ENCODE results near the gene DICER1.

Gene DICER1

DNA sequence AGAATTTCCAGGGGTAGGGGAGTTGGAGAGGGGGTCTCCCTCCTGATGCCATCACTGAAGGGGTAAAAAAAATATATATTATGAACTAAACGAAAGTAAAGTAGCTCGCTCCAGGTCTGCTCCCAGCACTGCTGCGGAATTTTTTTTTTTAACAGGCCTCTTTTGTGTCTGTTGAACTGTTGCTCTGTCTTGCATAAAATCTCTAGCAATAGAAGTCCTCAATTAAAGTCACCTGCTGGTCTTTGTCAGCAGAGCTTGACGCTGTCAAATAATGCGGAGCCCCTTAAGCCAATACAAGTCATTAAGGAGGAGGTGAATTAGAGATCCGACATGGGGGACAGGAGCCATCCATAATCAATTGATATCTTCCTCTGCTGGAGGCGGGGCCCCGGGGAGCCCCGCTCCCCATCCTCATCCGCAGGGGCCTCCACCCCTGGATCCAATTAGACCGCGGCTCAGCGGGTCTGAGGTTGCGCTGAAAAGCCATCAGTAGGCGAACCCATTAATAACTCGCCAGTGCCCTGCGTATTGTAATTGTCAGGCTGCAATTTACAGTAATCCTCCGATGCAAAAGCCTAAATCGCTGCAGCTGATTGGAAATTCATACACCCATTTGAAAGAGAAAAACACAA, 85.6 kb downstream of the DICER1 start:
- Histone ChIP-seq H3K4me2 (ENCODE audit: low read length) (no peak overlapping the region), H3K4me3 (ENCODE audit: low read length) (no peak overlapping the region), H3K4me1 (ENCODE audit: control insufficient read depth, insufficient read depth, low read length) (no peaks in the 10 kb centered on the region), H3K27me3 (ENCODE audit: control insufficient read depth, insufficient read depth, low read length) (peaks cover 19% of the 10 kb centered on the region), H3K36me3 (ENCODE audit: insufficient read depth, low read length) (no peaks in the 10 kb centered on the region), H3K9ac (ENCODE audit: low read depth, low read length) (no peak overlapping the region), H3K9me3 (replicated peaks; ENCODE audit: low read length) (no peaks in the 10 kb centered on the region)

DNA sequence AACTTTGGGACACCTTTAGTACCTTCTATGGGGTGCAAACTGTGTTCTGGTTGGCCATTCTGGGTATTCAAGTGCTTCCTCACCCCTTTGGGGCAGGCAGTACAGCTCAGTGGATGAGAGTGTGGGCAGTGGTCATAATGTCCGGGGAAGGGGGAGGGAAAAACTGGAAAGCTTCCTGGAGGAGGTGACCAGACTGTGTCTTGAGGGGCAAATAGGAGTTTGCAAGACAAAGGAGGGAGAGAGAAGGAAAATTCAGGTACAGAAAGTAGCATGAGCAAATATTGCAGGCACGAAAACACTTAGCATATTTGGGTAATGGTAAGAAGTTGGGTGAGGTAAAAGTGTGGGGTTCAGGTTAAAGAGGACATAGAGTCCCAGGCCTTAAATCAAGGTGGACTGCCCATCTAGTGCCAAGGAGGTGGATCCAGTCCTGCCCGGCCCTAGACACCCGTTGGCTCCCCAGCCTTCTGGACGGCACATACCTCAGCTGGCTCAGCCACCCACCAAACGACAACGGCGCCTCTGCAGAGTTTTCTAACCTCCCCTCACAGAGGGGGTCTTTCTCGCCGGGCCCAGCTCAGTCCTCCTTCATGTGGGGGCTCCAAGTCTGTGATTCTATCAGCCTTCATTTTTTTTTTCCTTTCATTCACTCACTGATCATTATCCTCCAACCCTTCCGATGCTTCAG, 86.4 kb downstream of the DICER1 start:
- H3K9me3 ChIP-seq (replicated peaks; ENCODE audit: low read length): no peaks in the 10 kb centered on the region
- H3K4me3 ChIP-seq (ENCODE audit: low read length): no peak overlapping the region
- H3K4me1 ChIP-seq (ENCODE audit: control insufficient read depth, insufficient read depth, low read length): no peaks in the 10 kb centered on the region
- H3K9ac ChIP-seq (ENCODE audit: low read depth, low read length): no peak overlapping the region
- no peak overlapping the region for H3K4me2 ChIP-seq (ENCODE audit: low read length)
- peaks cover 19% of the 10 kb centered on the region for H3K27me3 ChIP-seq (ENCODE audit: control insufficient read depth, insufficient read depth, low read length)
- H3K36me3 ChIP-seq (ENCODE audit: insufficient read depth, low read length): no peaks in the 10 kb centered on the region

DNA sequence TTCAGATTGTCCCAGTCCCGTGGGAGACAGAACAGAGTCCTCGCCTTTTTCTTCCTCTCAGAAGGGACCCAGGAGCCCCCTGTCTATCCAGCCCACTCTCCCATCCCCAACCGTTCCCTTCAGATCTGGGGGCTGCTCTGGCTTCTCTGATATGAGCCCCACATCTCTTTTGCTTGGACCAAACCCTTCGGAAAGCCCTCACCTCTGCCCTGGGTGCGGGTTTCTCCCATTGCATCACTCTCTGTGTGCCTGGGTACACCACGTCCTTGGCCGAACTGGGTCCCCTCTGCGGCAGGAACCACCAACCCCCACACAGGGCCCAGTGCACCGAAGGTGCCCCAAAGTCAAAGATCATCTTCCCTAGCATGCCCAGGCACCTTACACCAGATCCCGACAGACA, 87.8 kb downstream of the DICER1 start:
- Histone ChIP-seq H3K4me2 (ENCODE audit: low read length) (no peak overlapping the region), H3K27me3 (ENCODE audit: control insufficient read depth, insufficient read depth, low read length) (peaks cover 19% of the 10 kb centered on the region), H3K9me3 (replicated peaks; ENCODE audit: low read length) (no peaks in the 10 kb centered on the region), H3K4me1 (ENCODE audit: control insufficient read depth, insufficient read depth, low read length) (no peaks in the 10 kb centered on the region), H3K36me3 (ENCODE audit: insufficient read depth, low read length) (no peaks in the 10 kb centered on the region), H3K9ac (ENCODE audit: low read depth, low read length) (no peak overlapping the region), H3K4me3 (ENCODE audit: low read length) (no peak overlapping the region)

DNA sequence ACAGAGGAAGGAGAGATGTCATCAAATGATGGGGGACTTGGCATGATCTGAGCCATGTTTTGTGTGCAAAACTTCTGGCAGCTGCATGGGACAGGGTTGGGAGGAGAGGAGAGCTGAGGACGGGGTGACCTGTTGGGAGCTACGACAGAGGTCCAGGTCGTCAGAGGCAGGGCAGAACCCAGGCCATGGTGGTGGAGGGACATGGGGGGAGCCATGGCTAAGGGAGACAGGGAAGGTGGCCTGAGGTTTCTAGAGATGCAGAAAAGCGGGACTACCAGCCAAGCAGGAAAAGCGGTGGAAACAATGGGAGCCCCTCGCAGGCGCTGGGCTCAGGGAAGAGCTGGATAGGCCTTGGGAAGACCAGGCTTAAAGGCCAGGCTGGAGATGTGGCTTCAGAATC, 88.3 kb downstream of the DICER1 start:
- H3K36me3 ChIP-seq (ENCODE audit: insufficient read depth, low read length): no peaks in the 10 kb centered on the region
- no peaks in the 10 kb centered on the region for H3K9me3 ChIP-seq (replicated peaks; ENCODE audit: low read length)
- H3K27me3 ChIP-seq (ENCODE audit: control insufficient read depth, insufficient read depth, low read length): peaks cover 19% of the 10 kb centered on the region
- no peak overlapping the region for H3K4me2 ChIP-seq (ENCODE audit: low read length)
- no peak overlapping the region for H3K4me3 ChIP-seq (ENCODE audit: low read length)
- no peaks in the 10 kb centered on the region for H3K4me1 ChIP-seq (ENCODE audit: control insufficient read depth, insufficient read depth, low read length)
- H3K9ac ChIP-seq (ENCODE audit: low read depth, low read length): no peak overlapping the region

DNA sequence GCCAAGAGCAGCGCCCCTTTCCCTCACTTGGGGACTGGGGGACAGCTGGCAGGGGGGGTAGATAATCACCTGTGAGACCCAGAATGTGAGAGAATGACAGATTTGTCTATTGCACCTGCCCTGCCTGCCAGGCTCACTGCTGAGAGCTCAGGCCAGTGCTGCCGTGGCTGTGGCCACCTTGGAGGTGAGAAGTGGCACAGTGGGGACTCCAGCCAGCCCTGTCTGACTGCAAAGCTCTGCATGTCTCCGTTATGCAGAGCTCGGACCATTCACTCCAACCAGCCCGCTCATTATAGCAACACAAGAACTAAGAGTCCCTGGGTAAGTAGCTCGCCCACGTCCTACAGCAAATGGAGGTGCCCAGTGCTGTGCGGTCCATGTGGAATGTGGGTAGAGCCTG, 88.8 kb downstream of the DICER1 start:
- Histone ChIP-seq H3K4me1 (ENCODE audit: control insufficient read depth, insufficient read depth, low read length) (no peaks in the 10 kb centered on the region), H3K9ac (ENCODE audit: low read depth, low read length) (no peak overlapping the region), H3K4me2 (ENCODE audit: low read length) (no peak overlapping the region), H3K4me3 (ENCODE audit: low read length) (no peak overlapping the region), H3K27me3 (ENCODE audit: control insufficient read depth, insufficient read depth, low read length) (peaks cover 18% of the 10 kb centered on the region), H3K9me3 (replicated peaks; ENCODE audit: low read length) (no peaks in the 10 kb centered on the region), H3K36me3 (ENCODE audit: insufficient read depth, low read length) (no peaks in the 10 kb centered on the region)

DNA sequence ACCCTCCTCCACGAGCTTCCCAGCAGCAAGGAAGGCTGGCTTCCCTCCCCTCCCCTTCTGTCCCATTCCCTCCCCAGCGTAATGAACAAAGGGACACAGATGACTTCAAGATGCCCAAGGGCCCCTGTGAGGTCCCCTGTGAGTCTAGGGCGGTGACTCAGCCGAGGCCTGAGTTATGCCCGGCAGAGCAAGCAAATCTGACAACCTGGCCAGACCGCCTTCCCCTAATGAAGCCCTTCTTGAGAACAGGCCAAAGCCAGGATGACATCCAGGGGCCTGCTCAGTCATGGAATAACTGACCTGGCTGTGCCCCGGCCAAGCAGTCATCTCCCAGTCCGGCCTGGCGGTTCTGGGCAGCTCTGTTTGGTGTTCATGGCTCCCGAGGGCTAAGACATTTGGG, 89.2 kb downstream of the DICER1 start:
- Histone ChIP-seq H3K9me3 (replicated peaks; ENCODE audit: low read length) (no peaks in the 10 kb centered on the region), H3K4me1 (ENCODE audit: control insufficient read depth, insufficient read depth, low read length) (no peaks in the 10 kb centered on the region), H3K36me3 (ENCODE audit: insufficient read depth, low read length) (no peaks in the 10 kb centered on the region), H3K27me3 (ENCODE audit: control insufficient read depth, insufficient read depth, low read length) (peaks cover 14% of the 10 kb centered on the region), H3K4me2 (ENCODE audit: low read length) (no peak overlapping the region), H3K4me3 (ENCODE audit: low read length) (no peak overlapping the region), H3K9ac (ENCODE audit: low read depth, low read length) (no peak overlapping the region)

DNA sequence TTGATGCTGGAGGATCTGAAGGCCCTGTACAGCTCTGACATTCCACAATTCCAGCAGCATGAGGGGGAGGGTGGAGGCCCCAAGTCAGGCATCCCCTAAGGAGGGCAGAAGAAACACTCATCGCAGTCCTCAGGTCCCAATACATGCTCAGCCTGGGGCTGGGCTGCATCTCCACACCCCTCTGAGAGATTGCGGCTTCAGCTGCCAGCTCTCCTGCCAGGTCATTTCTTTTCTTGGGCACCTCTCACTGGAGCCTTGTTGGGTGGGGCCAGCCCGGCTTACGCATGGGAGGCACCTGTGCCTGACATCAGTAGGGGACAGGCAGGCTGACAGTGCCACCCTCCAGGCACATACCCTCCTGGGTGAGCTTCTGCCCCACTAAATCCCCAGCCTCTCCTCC, 89.8 kb downstream of the DICER1 start:
- Histone ChIP-seq H3K4me1 (ENCODE audit: control insufficient read depth, insufficient read depth, low read length) (no peaks in the 10 kb centered on the region), H3K9me3 (replicated peaks; ENCODE audit: low read length) (no peaks in the 10 kb centered on the region), H3K36me3 (ENCODE audit: insufficient read depth, low read length) (no peaks in the 10 kb centered on the region), H3K4me3 (ENCODE audit: low read length) (no peak overlapping the region), H3K4me2 (ENCODE audit: low read length) (no peak overlapping the region), H3K27me3 (ENCODE audit: control insufficient read depth, insufficient read depth, low read length) (peaks cover 9% of the 10 kb centered on the region), H3K9ac (ENCODE audit: low read depth, low read length) (no peak overlapping the region)

DNA sequence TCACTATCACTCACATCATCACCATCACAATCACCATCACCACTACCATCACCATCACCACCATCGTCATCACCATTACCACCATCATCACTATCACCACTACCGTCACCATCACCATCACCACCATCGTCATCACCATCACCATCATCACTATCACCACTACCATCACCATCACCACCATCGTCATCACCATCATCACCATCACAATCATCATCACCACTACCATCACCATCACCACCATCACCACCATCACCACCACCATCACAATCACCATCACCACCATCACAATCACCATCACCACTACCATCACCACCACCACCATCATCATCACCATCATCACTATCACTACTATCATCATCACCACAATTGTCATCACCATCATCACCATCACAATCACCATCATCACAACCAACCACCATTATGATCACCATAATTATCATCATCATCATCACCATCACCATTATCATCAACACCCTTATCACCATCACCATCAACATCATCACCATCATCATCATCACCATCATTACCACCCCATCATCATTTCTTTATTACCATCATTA, 90.8 kb downstream of the DICER1 start:
- no peak overlapping the region for H3K4me2 ChIP-seq (ENCODE audit: low read length)
- H3K4me3 ChIP-seq (ENCODE audit: low read length): no peak overlapping the region
- no peaks in the 10 kb centered on the region for H3K9me3 ChIP-seq (replicated peaks; ENCODE audit: low read length)
- peaks cover 4% of the 10 kb centered on the region for H3K27me3 ChIP-seq (ENCODE audit: control insufficient read depth, insufficient read depth, low read length)
- no peaks in the 10 kb centered on the region for H3K4me1 ChIP-seq (ENCODE audit: control insufficient read depth, insufficient read depth, low read length)
- H3K9ac ChIP-seq (ENCODE audit: low read depth, low read length): no peak overlapping the region
- no peaks in the 10 kb centered on the region for H3K36me3 ChIP-seq (ENCODE audit: insufficient read depth, low read length)

DNA sequence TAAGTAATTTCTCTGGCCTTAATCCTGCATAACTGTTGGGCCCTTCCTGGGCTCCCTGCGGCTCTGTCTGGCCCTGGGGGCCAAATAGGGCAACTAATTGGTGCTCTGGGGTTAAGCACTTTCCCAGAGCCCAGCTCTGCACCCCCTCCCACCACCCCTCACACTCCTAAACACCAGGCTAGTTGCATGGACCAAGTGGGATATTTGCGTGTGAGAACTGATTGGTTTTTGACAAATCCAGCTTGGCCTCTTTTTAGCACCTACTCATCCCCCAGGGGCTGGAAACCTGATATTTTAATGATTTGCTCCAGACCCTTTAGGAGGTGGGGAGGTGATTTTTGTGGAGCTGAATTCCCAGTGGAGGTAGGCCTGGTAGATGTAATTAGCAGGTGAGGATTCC, 91.9 kb downstream of the DICER1 start:
- H3K4me3 ChIP-seq (ENCODE audit: low read length): no peak overlapping the region
- H3K4me1 ChIP-seq (ENCODE audit: control insufficient read depth, insufficient read depth, low read length): no peaks in the 10 kb centered on the region
- no peak overlapping the region for H3K4me2 ChIP-seq (ENCODE audit: low read length)
- H3K9me3 ChIP-seq (replicated peaks; ENCODE audit: low read length): no peaks in the 10 kb centered on the region
- H3K36me3 ChIP-seq (ENCODE audit: insufficient read depth, low read length): no peaks in the 10 kb centered on the region
- H3K9ac ChIP-seq (ENCODE audit: low read depth, low read length): no peak overlapping the region
- no peaks in the 10 kb centered on the region for H3K27me3 ChIP-seq (ENCODE audit: control insufficient read depth, insufficient read depth, low read length)

- H3K36me3 ChIP-seq (ENCODE audit: insufficient read depth, low read length): no peaks in the 10 kb centered on the region
- no peak overlapping the region for H3K4me3 ChIP-seq (ENCODE audit: low read length)
- no peaks in the 10 kb centered on the region for H3K4me1 ChIP-seq (ENCODE audit: control insufficient read depth, insufficient read depth, low read length)
- H3K27me3 ChIP-seq (ENCODE audit: control insufficient read depth, insufficient read depth, low read length): no peaks in the 10 kb centered on the region
- H3K4me2 ChIP-seq (ENCODE audit: low read length): no peak overlapping the region
- H3K9ac ChIP-seq (ENCODE audit: low read depth, low read length): no peak overlapping the region
- no peaks in the 10 kb centered on the region for H3K9me3 ChIP-seq (replicated peaks; ENCODE audit: low read length)
Measured at GRCh38 chr14:95064734-95065133, 92.6 kb downstream of the DICER1 start.

DNA sequence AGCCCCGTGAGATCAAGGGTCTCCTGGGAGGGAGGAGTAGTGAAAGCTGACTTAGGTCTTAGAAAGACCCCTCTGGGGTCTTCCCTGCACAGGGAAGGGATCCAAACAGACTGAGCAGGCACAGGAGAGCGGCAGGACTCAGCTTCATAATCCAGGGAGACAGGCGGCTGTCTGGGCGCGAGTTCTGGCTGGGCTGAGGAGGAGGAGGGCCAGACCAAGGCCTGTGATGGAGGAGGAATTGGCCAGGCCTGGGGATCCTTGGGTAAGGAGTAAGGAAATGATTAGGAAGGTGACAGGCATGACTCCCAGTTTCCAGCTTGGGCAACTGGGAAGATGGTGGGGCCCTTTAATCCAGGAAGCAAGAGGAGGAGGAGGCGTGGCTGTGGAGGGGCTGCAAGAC, 93.1 kb downstream of the DICER1 start:
- H3K9me3 ChIP-seq (replicated peaks; ENCODE audit: low read length): no peaks in the 10 kb centered on the region
- no peak overlapping the region for H3K4me3 ChIP-seq (ENCODE audit: low read length)
- H3K27me3 ChIP-seq (ENCODE audit: control insufficient read depth, insufficient read depth, low read length): no peaks in the 10 kb centered on the region
- no peak overlapping the region for H3K9ac ChIP-seq (ENCODE audit: low read depth, low read length)
- H3K4me2 ChIP-seq (ENCODE audit: low read length): no peak overlapping the region
- no peaks in the 10 kb centered on the region for H3K4me1 ChIP-seq (ENCODE audit: control insufficient read depth, insufficient read depth, low read length)
- no peaks in the 10 kb centered on the region for H3K36me3 ChIP-seq (ENCODE audit: insufficient read depth, low read length)

DNA sequence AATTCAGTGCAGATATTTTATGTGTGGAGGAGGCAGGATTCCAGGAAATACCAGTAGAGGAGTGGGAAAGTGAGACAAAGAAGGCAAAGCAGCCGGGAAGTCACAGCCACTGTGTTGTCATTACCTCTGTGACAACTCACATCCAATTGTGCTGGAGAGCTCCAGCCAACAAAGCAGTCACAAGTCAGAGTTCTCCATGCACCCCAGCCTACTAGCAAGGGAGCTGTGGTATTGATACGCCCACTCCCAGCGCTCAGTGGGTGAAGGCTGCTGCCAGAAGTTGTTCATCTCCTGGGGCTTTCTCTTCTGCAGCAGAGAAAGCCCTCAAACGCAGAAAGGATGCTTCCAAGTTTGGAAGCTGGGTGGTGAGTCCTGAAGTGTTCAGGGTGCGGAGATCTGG, 93.9 kb downstream of the DICER1 start:
- no peaks in the 10 kb centered on the region for H3K36me3 ChIP-seq (ENCODE audit: insufficient read depth, low read length)
- no peaks in the 10 kb centered on the region for H3K27me3 ChIP-seq (ENCODE audit: control insufficient read depth, insufficient read depth, low read length)
- no peaks in the 10 kb centered on the region for H3K4me1 ChIP-seq (ENCODE audit: control insufficient read depth, insufficient read depth, low read length)
- H3K4me2 ChIP-seq (ENCODE audit: low read length): no peak overlapping the region
- no peak overlapping the region for H3K4me3 ChIP-seq (ENCODE audit: low read length)
- no peaks in the 10 kb centered on the region for H3K9me3 ChIP-seq (replicated peaks; ENCODE audit: low read length)
- no peak overlapping the region for H3K9ac ChIP-seq (ENCODE audit: low read depth, low read length)
